Measurements from ENCODE around the gene CTDSPL2.
"Not testable (repeated sequence)": the region's sequence is repeated elsewhere in the genome, so short reads cannot be mapped to it uniquely, and the experiment has no call there.

The CTDSPL2 gene

GRCh38 chr15:44544745-44545144, 117.3 kb downstream of the CTDSPL2 start:
- DNase-seq: not testable (repeated sequence)

DNA sequence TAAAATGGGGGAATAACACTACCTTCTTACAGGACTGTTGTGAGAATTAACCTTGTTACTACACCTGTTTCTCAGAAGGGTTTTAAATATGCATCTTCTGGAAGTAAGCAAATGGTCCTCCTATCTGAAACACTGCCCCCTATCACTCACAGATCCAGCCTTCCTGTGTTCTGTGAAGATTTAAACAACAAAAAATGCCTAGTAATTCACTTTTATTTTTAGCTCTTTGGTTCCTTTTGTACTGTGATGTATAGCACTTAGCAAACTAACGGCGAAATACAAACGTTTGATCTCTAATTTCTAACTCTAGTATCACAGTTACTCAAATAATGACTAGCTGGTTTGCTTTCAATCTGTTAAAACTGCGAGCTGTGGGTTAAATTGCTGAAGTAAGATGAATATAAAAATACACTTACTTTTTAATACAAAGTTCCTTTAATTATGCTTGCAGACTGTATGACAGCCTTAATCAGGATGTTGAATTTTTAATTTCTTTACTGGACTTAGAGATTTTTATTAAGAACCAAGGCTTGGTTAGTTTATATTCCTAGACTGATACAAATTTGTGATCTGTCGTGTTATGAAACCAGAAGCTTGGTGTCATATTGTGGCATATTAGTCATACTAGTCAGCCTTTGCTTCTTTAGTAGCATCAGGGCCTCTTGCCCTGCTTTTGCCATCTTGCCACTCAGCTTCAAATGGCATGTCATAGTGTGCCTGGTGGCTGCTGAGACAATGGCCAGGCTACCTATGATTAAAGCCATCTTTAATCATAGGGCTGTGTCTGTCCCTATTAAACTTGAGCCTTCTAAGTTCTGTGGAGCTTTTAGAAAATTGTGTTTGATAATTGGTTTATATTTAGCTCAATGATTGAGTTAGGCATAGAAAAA, 118.7 kb downstream of the CTDSPL2 start:
- no peak for DNase-seq

DNA sequence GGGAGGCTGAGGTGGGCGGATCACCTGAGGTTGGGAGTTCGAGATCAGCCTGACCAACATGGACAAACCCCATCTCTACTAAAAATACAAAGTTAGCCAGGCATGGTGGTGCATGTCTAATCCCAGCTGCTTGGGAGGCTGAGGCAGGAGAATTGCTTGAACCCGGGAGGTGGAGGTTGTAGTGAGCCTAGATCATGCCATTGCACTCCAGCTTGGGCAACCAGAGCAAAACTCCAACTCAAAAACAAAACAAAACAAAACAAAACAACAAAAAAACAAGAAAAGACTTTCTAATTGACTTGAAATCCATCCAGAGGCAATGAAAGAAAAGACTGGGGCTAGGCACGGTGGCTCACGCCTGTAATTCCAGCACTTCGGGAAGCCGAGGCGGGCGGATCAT, 121.7 kb downstream of the CTDSPL2 start:
- DNase-seq: not testable (repeated sequence)

- DNase-seq: no peak
Observed at GRCh38 chr15:44550256-44550655, 122.8 kb downstream of the CTDSPL2 start.

- no peak for DNase-seq
Observed at GRCh38 chr15:44550734-44551133, 123.3 kb downstream of the CTDSPL2 start.

- DNase-seq: no peak
Observed at GRCh38 chr15:44554934-44555723, 127.7 kb downstream of the CTDSPL2 start.

DNA sequence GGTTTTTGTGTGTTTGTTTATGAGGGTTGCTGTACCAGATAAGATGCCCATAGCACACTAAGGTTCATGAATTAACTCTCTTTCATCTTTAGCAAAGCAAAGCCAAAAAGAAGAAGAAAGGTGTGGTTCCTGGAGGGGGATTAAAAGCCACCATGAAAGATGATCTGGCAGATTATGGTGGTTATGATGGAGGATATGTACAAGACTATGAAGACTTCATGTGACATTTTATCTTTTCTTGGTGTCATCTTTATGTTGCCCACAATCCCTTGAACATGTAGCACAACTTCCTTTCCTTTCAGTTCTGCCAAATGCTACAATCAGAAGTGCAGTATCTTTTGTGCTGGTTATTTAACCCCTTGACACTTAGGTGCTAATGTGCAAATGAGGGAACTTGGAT, 133.5 kb downstream of the CTDSPL2 start:
- not testable (repeated sequence) for DNase-seq

DNA sequence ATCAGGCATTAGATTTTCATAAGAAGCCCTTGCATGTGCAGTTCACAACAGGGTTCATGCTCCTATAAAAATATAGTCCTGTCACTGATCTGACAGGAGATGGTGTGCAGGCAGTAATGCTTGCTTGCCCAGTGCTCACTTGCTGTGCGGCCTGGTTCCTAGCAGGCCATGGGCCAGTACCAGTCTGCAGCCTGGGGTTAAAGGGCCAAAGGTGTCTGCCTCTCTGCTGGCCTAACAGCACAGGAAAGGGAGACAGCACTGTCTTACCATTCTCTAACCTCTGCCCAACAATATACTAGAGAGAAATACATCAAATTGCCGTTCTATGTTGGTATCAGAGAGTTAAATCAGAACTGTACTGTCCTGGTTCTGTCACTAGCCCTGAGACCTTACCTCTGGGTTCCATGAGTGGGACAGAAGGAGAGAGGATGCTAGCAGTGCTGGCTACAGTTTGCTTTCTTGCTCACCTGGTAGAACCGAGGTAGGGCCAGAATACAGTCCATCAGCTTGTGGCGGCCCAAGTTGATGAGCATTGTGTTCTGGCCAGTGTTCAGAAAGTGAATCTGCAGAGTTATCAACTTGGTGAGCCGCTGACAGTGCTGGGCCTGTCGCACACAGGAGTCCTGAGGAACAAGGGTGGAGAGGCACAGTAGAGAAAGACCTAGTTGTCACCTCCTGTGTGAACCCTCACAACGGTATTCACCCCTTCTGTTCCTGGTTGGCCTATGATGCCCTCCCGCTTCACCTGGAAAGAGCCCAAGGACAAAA, 138.1 kb downstream of the CTDSPL2 start:
- DNase-seq: no peak

- no peak for DNase-seq
Observed at GRCh38 chr15:44566155-44566540, 138.7 kb downstream of the CTDSPL2 start.

GRCh38 chr15:44568338-44568737, 140.9 kb downstream of the CTDSPL2 start:
- no peak for DNase-seq

- no peak for DNase-seq
Observed at GRCh38 chr15:44569316-44569715, 141.9 kb downstream of the CTDSPL2 start.

DNA sequence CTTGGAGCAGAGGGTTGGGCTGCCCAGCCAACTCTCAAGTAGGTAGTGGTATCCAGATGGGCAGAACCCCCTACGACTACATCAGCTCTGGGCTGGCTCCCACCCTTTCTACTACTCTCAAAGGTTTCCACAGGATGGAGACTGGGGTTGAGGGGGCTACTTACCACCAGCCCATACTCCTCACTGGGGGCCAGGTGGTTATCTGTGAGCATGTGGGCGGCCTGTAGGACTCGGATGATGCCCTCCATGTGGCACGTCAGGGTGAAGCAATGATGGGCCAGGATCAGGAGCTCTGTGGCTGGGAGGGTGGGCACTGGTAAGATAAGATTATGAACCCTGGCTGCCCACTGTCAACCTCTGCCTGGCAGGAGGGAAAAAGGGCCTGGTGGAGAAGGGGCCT, 142.9 kb downstream of the CTDSPL2 start:
- no peak for DNase-seq

- DNase-seq: no peak
Observed at GRCh38 chr15:44573386-44573785, 146.0 kb downstream of the CTDSPL2 start.

GRCh38 chr15:44574734-44575133, 147.3 kb downstream of the CTDSPL2 start:
- no peak for DNase-seq

All from activated CD4-positive, alpha-beta T cell treated with anti-CD3 and anti-CD28 coated beads, Interleukin-2, amount 50 U/mL, for 1 hour (primary cell).